Activated CD8-positive, alpha-beta memory T cell treated with anti-CD3 and anti-CD28 coated beads for 4 hours (primary cell): ENCODE measurements around the gene MAGI1.

Experiments used
- DNase-seq, 2 donors: peaks; one replicate each; pipeline ENCODE4 v3.0.0-alpha.2; 2020; ENCODE audit warnings: low read depth in 2 of 2

Gene MAGI1

DNA sequence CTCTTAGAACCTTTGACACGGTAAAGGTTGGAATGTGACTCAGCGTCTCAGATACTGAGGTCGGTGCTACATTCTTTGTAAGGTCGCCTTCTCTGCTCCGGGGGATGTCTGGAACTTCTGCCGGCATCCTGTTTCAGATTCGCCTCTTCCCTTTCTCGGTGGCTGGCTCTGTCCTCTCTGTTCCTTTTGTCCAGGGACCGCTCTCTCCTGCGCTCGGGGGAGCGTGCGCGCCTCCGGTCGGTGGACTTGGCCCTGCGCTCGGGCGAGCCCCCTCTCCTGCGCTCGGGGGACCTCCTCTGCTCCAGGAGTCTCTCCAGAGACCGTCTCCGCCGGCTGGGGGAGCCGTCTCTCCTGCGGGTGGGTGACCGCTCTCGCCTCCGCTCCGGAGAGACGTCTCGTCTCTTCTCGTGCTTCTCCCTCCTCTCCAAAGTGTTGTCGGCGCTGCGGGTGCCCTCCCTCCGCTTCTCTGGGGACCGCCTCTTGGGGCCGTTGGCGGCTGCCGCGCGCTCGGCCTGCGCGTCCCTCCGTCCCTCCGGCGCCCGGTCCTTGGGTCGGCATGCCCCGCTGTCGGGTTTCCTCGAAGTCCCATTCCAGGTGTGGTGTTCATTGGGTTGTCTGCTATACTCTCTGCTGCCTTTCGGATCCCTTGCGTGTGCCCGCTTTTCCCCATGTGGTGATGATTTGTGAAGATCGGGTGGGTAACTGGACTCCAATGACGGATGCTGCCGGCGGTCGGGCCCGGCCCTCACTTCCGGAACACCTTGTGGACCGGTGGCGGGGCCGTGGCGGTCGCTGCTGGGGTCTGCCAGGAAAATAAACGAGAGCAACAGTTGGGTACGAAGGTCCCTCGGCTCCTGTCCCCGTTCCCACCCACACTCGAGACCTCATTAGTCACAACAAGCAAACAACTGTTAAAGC, 682.1 kb downstream of the MAGI1 start:
- DNase-seq = no peak

GRCh38 chr3:65354880-65355279, 683.8 kb downstream of the MAGI1 start:
- no peak for DNase-seq

- no peak for DNase-seq
Measured at GRCh38 chr3:65352951-65353350, 685.8 kb downstream of the MAGI1 start.

DNA sequence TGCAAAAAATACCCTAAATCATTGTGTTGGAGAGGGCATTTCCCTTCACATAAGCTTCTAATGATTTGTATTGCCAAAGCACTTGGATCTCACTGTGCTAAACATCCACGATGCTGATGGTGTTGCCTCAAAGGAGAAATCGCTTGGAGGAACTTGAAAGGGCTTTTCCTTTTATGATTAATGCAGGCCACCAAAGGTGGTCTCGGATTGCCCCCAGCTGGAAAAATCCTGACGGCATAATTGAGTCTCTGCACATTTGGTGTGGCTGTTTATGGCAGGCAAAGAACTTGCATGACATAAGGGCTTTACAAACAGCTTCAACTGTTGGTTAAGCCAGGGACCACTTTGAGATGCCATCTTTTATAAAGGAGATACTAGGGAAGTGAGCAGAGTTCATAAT, 687.0 kb downstream of the MAGI1 start:
- no peak for DNase-seq

- DNase-seq = no peak
Measured at GRCh38 chr3:65350801-65351476, 687.8 kb downstream of the MAGI1 start.

GRCh38 chr3:65348398-65348995, 690.2 kb downstream of the MAGI1 start:
- DNase-seq = no peak

DNA sequence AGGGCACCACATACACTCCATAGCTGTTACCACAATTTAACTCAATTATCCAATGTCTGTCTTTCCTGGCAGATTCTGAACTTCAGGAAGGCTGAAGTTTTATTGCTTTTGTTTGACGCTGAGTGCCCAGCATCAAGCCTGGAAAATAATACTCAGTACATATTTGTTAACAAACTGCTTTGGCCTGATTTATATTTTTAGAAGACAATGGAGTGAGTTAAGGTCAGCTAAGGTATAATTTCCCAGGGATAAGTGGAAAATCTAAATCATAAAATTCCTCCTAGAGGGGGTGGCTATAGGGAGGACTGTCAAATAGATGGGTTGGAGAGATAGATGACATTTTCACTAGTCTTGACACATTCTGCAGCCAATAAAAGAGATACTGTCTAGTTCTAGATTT, 691.6 kb downstream of the MAGI1 start:
- no peak for DNase-seq

- no peak for DNase-seq
Measured at GRCh38 chr3:65344846-65345245, 693.9 kb downstream of the MAGI1 start.

GRCh38 chr3:65344444-65344843, 694.3 kb downstream of the MAGI1 start:
- no peak for DNase-seq

DNA sequence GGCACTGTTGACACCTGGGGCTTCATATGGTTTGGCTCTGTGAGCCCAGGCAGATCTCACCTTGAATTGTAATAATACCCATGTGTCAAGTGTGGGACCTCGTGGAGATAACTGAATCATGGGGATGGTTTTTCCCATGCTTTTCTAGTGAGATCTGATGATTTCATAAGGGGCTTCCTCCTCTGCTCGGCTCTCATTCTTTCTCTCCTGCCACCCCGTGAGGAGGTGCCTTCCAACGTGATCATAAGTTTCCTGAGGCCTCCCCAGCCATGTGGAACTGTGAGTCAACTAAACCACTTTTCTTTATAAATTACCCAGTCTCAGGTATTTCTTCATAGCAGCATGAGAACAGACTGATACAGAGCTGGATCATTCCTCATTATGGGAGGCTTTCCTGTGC, 695.0 kb downstream of the MAGI1 start:
- DNase-seq = no peak

DNA sequence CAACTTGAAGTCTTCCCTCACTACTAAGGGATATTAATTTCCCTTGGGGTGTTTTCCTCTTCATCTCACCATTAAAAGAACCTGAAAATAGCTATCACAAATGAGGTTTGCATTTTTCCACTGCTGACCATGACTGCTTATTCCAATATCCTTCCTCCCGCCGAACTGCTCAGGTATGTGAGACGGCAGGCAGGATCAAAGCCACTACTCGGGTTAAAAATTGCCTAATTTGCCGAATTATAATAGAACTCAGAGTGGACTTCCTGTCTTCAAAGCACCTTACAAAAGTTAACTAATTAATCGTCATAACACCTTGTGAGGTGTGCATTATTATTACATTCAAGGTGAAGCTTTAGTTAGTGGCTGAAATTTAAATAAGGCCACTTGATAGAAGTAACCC, 695.7 kb downstream of the MAGI1 start:
- no peak for DNase-seq

GRCh38 chr3:65342084-65342683, 696.5 kb downstream of the MAGI1 start:
- DNase-seq = no peak

DNA sequence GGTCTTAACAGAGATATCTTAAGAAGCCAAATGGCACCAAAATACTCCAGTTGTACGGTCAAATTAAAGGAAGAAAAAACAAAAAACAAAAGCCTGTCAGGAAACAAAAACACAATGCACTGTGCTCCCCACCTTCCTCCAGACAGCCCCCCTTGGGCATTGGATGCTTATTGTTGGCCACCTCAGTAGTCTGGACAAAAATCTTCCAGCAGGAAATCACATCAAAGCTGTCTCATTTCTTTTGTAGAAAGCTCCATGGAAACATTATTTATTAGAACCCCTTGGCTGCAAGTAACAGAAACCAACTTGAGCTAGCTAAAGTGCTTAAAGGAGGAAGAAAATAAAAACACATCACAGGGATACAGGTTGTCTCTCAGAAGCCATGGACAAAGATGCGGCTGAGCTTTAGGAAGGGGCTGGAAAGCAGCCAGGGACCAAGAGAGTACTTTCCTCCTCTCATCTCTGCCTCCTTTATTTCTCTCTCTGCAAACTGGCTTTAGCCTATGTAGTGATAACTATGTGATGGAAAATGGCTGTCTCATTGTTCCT, 699.5 kb downstream of the MAGI1 start:
- DNase-seq = no peak

DNA sequence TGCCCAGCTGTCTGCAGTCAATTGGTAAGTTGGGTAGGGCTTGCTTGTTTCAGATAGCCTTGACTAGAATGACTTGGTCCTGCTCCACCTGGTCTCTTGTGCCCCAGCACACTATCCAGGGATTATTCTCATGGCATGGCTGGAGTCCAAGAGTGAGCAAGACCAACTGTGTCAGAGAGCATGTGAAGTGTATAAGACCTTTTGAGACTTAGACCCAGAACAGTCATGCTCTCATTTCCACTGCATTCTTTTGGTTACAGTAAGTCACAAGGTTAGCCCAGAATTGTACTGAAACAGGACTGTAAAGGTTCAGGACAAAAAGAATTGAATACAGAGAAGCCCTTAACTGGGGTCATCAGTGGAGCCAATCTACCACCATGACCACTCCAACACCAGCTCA, 700.1 kb downstream of the MAGI1 start:
- no peak for DNase-seq

DNA sequence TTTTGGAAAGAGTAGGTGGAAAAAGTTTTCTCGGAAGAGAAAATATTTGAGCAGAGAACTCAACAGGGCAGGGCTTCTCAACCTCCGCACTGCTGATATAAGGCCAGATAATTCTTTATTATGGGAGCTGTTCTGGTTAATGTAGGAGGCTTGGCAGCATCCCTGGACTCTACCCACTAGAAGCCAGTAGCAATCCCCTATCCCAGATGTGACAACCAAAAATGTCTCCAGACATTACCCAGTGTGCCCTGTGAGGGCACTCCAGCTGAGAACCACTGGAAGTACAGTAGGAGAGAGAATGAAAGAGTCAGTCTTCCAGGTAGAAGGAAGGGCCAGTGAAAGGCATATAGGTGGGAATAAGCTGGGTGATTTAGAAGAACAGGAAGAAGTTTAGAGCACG, 703.1 kb downstream of the MAGI1 start:
- DNase-seq = no peak

DNA sequence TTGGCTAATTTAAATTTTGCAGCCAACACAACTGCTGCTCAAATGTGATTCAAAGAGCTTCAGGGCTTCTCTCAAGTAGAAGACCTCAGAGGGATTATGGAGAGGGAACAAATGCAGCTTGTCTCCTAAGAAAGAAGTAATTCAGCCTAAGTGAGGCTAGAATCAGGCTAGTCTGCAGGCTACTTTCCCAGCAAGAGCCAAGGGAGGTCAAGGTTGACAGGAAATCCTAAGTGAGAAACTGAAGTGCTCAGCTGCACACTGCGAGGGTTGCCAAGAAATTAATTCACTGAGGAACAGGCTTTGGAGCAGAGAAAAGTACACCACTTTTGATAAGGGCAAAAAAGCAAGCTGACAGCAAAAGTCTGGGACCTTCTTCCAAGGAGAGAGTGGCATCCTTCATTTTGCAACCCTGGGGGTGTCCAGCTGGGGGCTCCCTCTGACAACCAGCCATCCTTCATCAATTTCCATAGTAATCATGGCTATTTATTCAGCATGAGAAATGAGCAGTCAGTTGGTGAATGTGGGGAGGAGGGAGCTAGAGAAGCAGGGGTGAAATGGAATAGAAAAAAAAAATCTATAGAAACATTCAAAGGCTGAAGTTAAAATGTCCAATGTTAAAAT, 704.6 kb downstream of the MAGI1 start:
- no peak for DNase-seq

DNA sequence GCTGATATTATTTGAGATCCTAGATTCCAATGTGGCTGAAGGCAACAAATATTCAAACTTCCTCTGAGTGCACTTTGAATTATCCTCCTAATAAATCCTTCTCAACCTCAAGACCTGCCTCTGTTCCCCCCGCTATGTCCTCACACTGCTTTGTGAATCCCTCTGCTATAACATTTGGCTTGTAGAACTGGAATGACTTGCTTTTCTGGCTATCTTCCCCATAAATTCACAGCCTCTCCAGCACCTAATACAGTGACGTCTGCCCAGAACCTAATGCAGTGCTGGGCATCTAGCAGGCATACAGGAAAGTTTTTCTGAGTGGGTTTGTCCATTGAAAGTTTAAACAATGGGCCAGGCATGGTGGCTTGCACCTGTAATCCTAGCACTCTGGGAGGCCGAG, 707.0 kb downstream of the MAGI1 start:
- DNase-seq = no peak

DNA sequence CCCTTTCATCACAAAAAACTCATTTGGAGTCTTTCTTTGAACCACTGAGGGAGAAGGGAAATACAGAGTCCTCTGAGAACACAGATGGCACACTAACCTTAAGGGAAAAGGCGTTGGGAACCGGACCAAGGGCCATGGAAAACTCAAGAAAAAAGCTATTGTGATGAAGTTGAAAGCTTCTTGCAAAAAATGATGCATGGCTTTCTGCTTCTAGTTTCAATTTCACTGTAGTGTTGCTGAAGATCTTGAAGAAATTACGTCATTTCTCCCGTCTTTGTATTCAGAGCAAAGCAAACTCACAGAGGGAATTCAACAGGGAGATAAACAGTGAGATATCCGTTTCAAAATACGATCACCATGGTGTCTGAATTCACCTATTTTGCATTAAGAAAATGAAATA, 708.6 kb downstream of the MAGI1 start:
- DNase-seq = no peak

- no peak for DNase-seq
Measured at GRCh38 chr3:65328148-65328547, 710.6 kb downstream of the MAGI1 start.

- no peak for DNase-seq
Measured at GRCh38 chr3:65326574-65326973, 712.1 kb downstream of the MAGI1 start.

GRCh38 chr3:65322910-65323309, 715.8 kb downstream of the MAGI1 start:
- DNase-seq = no peak

DNA sequence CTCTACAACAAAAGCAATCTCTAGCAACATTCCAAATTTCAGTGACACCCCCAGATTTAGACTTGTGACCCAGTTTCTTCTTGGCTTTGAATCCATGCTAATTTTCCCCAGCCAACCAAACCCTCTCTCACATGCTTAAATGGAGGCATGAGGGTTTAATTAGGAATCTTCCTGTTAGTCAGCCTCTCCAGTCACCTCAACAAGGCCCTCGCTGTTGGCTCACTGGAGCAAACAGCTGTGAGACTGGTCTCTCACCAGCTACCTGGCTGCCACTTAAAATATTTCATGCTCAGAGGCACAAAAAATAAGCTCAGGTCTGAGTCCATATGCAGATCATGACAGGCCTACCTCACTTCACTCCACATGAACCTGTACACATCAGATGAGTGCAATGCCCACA, 720.5 kb downstream of the MAGI1 start:
- no peak for DNase-seq
